ENCODE measurements around the gene SEZ6L2. TPM values are rescaled to one million over a fixed set of nuclear protein-coding genes. Genes with fewer than 3 reads are reported as not detected.

Gene SEZ6L2
- total and polyA plus RNA-seq, 2 of the 8 experiments (the other 6 are each of a cell fraction or from before 2014, with no cell fraction given) = 43.5 to 47.7 TPM

DNA sequence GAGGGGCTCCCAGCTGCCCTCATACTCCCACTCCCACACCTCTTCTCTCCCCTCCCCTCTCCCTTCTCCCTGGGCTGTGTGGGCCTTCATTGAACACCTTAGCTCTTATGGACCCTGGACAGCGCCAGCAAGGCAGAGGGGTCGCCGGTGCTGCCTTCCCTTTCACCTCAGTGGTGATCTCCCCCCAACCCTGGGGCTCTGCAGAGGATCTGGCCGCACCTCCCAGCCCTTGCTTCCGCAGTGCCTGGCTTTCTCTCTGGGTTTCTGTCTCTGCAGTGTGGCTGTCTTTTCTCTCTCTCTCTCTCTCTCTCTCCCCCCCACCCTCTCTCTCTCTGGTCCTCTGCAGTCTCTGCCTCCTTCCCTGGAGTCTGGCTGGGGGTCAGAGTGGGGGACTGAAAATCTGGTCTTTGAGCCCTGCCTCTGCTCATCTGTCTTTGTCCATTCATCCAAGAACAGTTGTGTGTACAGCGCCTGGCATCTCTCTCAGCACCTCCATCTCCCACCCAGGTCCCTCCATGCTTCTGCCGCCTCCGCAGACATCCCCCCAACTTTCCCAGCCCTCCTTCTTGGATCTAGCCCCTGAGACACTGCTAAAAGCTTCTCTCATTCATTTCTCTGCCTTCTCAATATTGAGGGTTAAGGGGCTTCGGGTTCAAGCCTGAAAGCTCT is 1.1 kb downstream of the SEZ6L2 start:
- no peak overlapping the region for H2AK5ac ChIP-seq (ENCODE audit: low read depth, low read length)
- peak overlapping the region; percentile 59 to 99 (median 90) for H3K4me3 ChIP-seq (ENCODE audit: extremely low read depth in 1 of 4, insufficient read depth in 2 of 4, low read depth in 3 of 4, low read length in 4 of 4)
- no peak overlapping the region for H3K56ac ChIP-seq (replicated peaks; ENCODE audit: insufficient read length, low read depth, low read length)
- no peak overlapping the region for H2AFZ ChIP-seq (ENCODE audit: low read length)
- FAIRE-seq (no peak), DNase-seq (ENCODE audit: low read depth in 1 of 2, low spot score in 2 of 2) (no peak)
- no peaks in the 10 kb centered on the region for H3K27me3 ChIP-seq (replicated peaks in 1 of 4; ENCODE audit: control insufficient read depth in 3 of 4, extremely low read depth in 1 of 4, insufficient read depth in 3 of 4, low read length in 3 of 4)
- no peaks in the 10 kb centered on the region for H3K9me3 ChIP-seq (ENCODE audit: insufficient read depth in 2 of 2, low read depth in 1 of 2, low read length in 1 of 2)
- H3K4ac ChIP-seq (replicated peaks; ENCODE audit: insufficient read length, low read depth, low read length) = no peak overlapping the region
- H2BK12ac ChIP-seq (ENCODE audit: low read depth, low read length) = no peak overlapping the region
- H3K27ac ChIP-seq (ENCODE audit: low read depth, low read length) = no peak overlapping the region
- no peaks in the 10 kb centered on the region; a peak in 1 of 8 replicates for H3K36me3 ChIP-seq (ENCODE audit: control insufficient read depth in 2 of 4, insufficient read depth in 4 of 4, low read length in 3 of 4)
- no peak overlapping the region for H2BK20ac ChIP-seq (ENCODE audit: low read length)
- no peak overlapping the region for H3K23ac ChIP-seq (ENCODE audit: insufficient read length)
- H3K18ac ChIP-seq (ENCODE audit: extremely low read depth, low read length) = no peak overlapping the region
- H2BK15ac ChIP-seq (ENCODE audit: low read length) = no peak overlapping the region
- WGBS, 2 experiments (ENCODE audit: extremely low coverage in 1 of 2, insufficient coverage in 1 of 2, insufficient read length in 1 of 2, insufficient replicate concordance in 2 of 2, low coverage in 1 of 2, low lambda C conversion rate in 2 of 2, missing lambda C conversion rate in 1 of 2) = 28% methylated on average over 9 of the region's 9 CpGs; no CpG with 5 or more reads in 1 of the 2 experiments
- H3K4me2 ChIP-seq (ENCODE audit: insufficient read depth in 1 of 2, low read depth in 2 of 2, low read length in 2 of 2) = peak overlapping the region; percentile 87 to 99
- H3K9ac ChIP-seq (replicated peaks in 1 of 4; ENCODE audit: extremely low read depth in 1 of 4, low read depth in 3 of 4, low read length in 3 of 4) = peak overlapping the region in 2 of 4 experiments; percentile 70 to 73; a peak in 4 of 7 replicates
- TF ChIP-seq SAP30 (IDR thresholded peaks at IDR 0.05; ENCODE audit: insufficient read depth, insufficient replicate concordance, low read length) (peak; percentile 19), SIX5 (IDR thresholded peaks at IDR 0.05; ENCODE audit: low read depth, low read length) (no peak), SIN3A (conservative IDR thresholded peaks at IDR 0.05 in 1 of 2, IDR thresholded peaks at IDR 0.05 in 1 of 2; ENCODE audit: low read depth in 1 of 2, low read length in 2 of 2) (peak; percentile 51 to 93; a peak in 3 of 4 replicates), SRF (IDR thresholded peaks at IDR 0.05; ENCODE audit: low read depth, low read length) (no peak)
- H3K4me1 ChIP-seq (replicated peaks in 1 of 4; ENCODE audit: control insufficient read depth in 3 of 4, insufficient read depth in 4 of 4, low read length in 3 of 4) = peaks cover 0 to 14% (median 3%) of the 10 kb centered on the region in 4 experiments; a peak in 6 of 7 replicates
- peaks cover 24% of the 10 kb centered on the region for H3K23me2 ChIP-seq (ENCODE audit: low read depth, low read length)
- peak overlapping the region; percentile 60; the same call in 1 of the 2 replicates for H2BK5ac ChIP-seq (ENCODE audit: low read depth, low read length)
- POLR2A ChIA-PET (ENCODE audit: partially characterized antibody) = interaction anchor here (0.7 to 5.7 kb wide), 7 partner anchors 13 to 806 kb away, joined by 3 to 52 read pairs (median 5); partner anchors contain the start of gene KCTD13
- 0 out of 2 replicates have a peak, but pooled peaks cover 2% of the 10 kb centered on the region for H3K79me1 ChIP-seq (ENCODE audit: low read depth, low read length)
- no peak overlapping the region for H4K5ac ChIP-seq (ENCODE audit: insufficient read length, low read depth, low read length)
- no peak overlapping the region for H3K14ac ChIP-seq (ENCODE audit: insufficient read length)
- CTCF ChIA-PET (ENCODE audit: partially characterized antibody) = interaction anchor here (0.8 to 2.9 kb wide), 4 partner anchors 10 to 133 kb away, joined by 4 to 12 read pairs (median 4); partner anchors contain the start of genes C16orf92 and TLCD3B
- no peak overlapping the region for H4K91ac ChIP-seq (replicated peaks; ENCODE audit: insufficient read length, low read length)
- H3K79me2 ChIP-seq (ENCODE audit: control insufficient read depth in 1 of 2, insufficient read depth in 2 of 2, low read length in 2 of 2) = no peaks in the 10 kb centered on the region
- H4K8ac ChIP-seq (ENCODE audit: extremely low read depth, insufficient read depth, low read length) = no peak overlapping the region
- H4K20me1 ChIP-seq (replicated peaks in 1 of 2; ENCODE audit: control insufficient read depth in 1 of 2, insufficient read depth in 2 of 2, low read length in 2 of 2) = peaks cover 0 to 3% of the 10 kb centered on the region in 2 experiments
- no peak overlapping the region for H2BK120ac ChIP-seq (replicated peaks; ENCODE audit: low read depth, low read length)
